Measurements from ENCODE around the gene RIMS1.

Gene RIMS1

GRCh38 chr6:72140795-72141194, 254.4 kb downstream of the RIMS1 start:
- TF ChIP-seq ARNTL (CRISPR knock-in tag; IDR thresholded peaks at IDR 0.05; ENCODE audit: borderline replicate concordance, low read depth) (no peak), ZFP30 (CRISPR knock-in tag; IDR thresholded peaks at IDR 0.05) (no peak), GLIS3 (CRISPR knock-in tag; IDR thresholded peaks at IDR 0.05) (no peak), SNAI2 (CRISPR knock-in tag; IDR thresholded peaks at IDR 0.05) (no peak), ZNF8 (CRISPR knock-in tag; IDR thresholded peaks at IDR 0.05) (no peak), POU6F1 (CRISPR knock-in tag; IDR thresholded peaks at IDR 0.05; ENCODE audit: borderline replicate concordance, low read depth) (no peak), ESRRG (CRISPR knock-in tag; IDR thresholded peaks at IDR 0.05) (no peak), CSRNP3 (CRISPR knock-in tag; IDR thresholded peaks at IDR 0.05) (no peak), BACH2 (CRISPR knock-in tag; IDR thresholded peaks at IDR 0.05; ENCODE audit: borderline replicate concordance) (no peak), ZC3H10 (CRISPR knock-in tag; IDR thresholded peaks at IDR 0.05) (no peak)
- 0 out of 3 replicates have a peak, but pooled peaks have one; percentile 41 for ATAC-seq

- TF ChIP-seq TOX (CRISPR knock-in tag; IDR thresholded peaks at IDR 0.05; ENCODE audit: borderline replicate concordance): no peak
- no peak for TF ChIP-seq SNAI2 (CRISPR knock-in tag; IDR thresholded peaks at IDR 0.05)
- no peak for TF ChIP-seq CREB5 (CRISPR knock-in tag; IDR thresholded peaks at IDR 0.05; ENCODE audit: low read depth)
- no peak for TF ChIP-seq PPARA (CRISPR knock-in tag; IDR thresholded peaks at IDR 0.05; ENCODE audit: borderline replicate concordance)
- no peak for TF ChIP-seq POU6F1 (CRISPR knock-in tag; IDR thresholded peaks at IDR 0.05; ENCODE audit: borderline replicate concordance, low read depth)
- no peak for TF ChIP-seq ZNF70 (CRISPR knock-in tag; IDR thresholded peaks at IDR 0.05)
- no peak for ATAC-seq
Measured at GRCh38 chr6:72149715-72150114, 263.4 kb downstream of the RIMS1 start.

- no peak for ATAC-seq
- TF ChIP-seq CREB5 (CRISPR knock-in tag; IDR thresholded peaks at IDR 0.05; ENCODE audit: low read depth) (no peak), ARNTL (CRISPR knock-in tag; IDR thresholded peaks at IDR 0.05; ENCODE audit: borderline replicate concordance, low read depth) (no peak), ZC3H10 (CRISPR knock-in tag; IDR thresholded peaks at IDR 0.05) (no peak), PATZ1 (CRISPR knock-in tag; IDR thresholded peaks at IDR 0.05; ENCODE audit: borderline replicate concordance) (no peak), POU6F1 (CRISPR knock-in tag; IDR thresholded peaks at IDR 0.05; ENCODE audit: borderline replicate concordance, low read depth) (no peak), TOX (CRISPR knock-in tag; IDR thresholded peaks at IDR 0.05; ENCODE audit: borderline replicate concordance) (no peak), TCF4 (CRISPR knock-in tag; IDR thresholded peaks at IDR 0.05; ENCODE audit: borderline replicate concordance) (no peak), ESRRG (CRISPR knock-in tag; IDR thresholded peaks at IDR 0.05) (no peak), BACH2 (CRISPR knock-in tag; IDR thresholded peaks at IDR 0.05; ENCODE audit: borderline replicate concordance) (no peak), GLIS3 (CRISPR knock-in tag; IDR thresholded peaks at IDR 0.05) (no peak), SNAI2 (CRISPR knock-in tag; IDR thresholded peaks at IDR 0.05) (no peak), CSDC2 (CRISPR knock-in tag; IDR thresholded peaks at IDR 0.05) (no peak), ISL1 (CRISPR knock-in tag; IDR thresholded peaks at IDR 0.05) (no peak), OSR1 (CRISPR knock-in tag; IDR thresholded peaks at IDR 0.05) (no peak)
Measured at GRCh38 chr6:72151742-72152141, 265.4 kb downstream of the RIMS1 start.
